Spleen (tissue), 11 donors: ENCODE results near the gene PIP5K1B. TPM values are rescaled to one million over a fixed set of nuclear protein-coding genes. Genes with fewer than 3 reads are reported as not detected.

Experiments used
- DNase-seq: peaks from one replicate; pipeline ENCODE4 v3.0.0-alpha.2; 2020
- H3K27ac ChIP-seq, 8 donors: fragments of 200-600 bp; sonication (generic) in 7 of 8; 1 replicate in 4 of 8; 2 replicates in 4 of 8; pipeline versions ENCODE4 v1.5.0 to v1.8.0; 2016 to 2021; ENCODE audit warnings: inconsistent platforms in 4 of 8, mild to moderate bottlenecking in 4 of 8, moderate library complexity in 1 of 8
- H3K27me3 ChIP-seq, 7 donors: fragments of 200-600 bp; sonication (generic) in 6 of 7; replicated peaks in 1 of 7; 1 replicate in 4 of 7; 2 replicates in 3 of 7; pipeline versions ENCODE4 v1.5.0 to v1.8.0; 2016 to 2021; ENCODE audit warnings: inconsistent platforms in 3 of 7, mild to moderate bottlenecking in 1 of 7
- H3K36me3 ChIP-seq, 6 donors: fragments of 200-600 bp; sonication (generic) in 5 of 6; 1 replicate in 4 of 6; 2 replicates in 2 of 6; pipeline versions ENCODE4 v1.5.0 to v1.8.0; 2016 to 2021; ENCODE audit warnings: inconsistent platforms in 2 of 6
- H3K4me1 ChIP-seq, 6 donors: fragments of 200-600 bp; sonication (generic) in 5 of 6; 1 replicate in 3 of 6; 2 replicates in 3 of 6; pipeline versions ENCODE4 v1.5.0 to v1.8.0; 2016 to 2021; ENCODE audit warnings: inconsistent platforms in 3 of 6
- H3K4me3 ChIP-seq, 8 donors: fragments of 200-600 bp; sonication (generic) in 7 of 8; 1 replicate in 4 of 8; 2 replicates in 4 of 8; pipeline versions ENCODE4 v1.5.0 to v1.8.0; 2016 to 2021; ENCODE audit warnings: inconsistent platforms in 4 of 8, mild to moderate bottlenecking in 4 of 8, moderate library complexity in 2 of 8
- H3K9me3 ChIP-seq, 8 donors: fragments of 200-600 bp; sonication (generic) in 7 of 8; 1 replicate in 4 of 8; 2 replicates in 4 of 8; pipeline versions ENCODE4 v1.5.0 to v1.8.0; 2016 to 2021; ENCODE audit warnings: inconsistent platforms in 4 of 8
- POLR2A ChIP-seq, 3 donors: fragments of 450-650 bp; IDR thresholded peaks; one replicate each; pipeline ENCODE4 v1.5.1; 2017; ENCODE audit warnings: antibody characterized with exemption in 3 of 3, mild to moderate bottlenecking in 1 of 3
- POLR2AphosphoS5 ChIP-seq, 3 donors: sonication (generic); formaldehyde crosslinking; IDR thresholded peaks; one replicate each; pipeline ENCODE4 v1.5.1; 2017; ENCODE audit warnings: antibody characterized with exemption in 3 of 3
- WGBS, 5 donors: extraction: QIAGEN DNeasy Blood & Tissue Kit in 3 of 5; methylation state at CpG; one replicate each; pipeline versions ENCODE4 v1.1.5 to v1.1.7; 2013 to 2018; 5-methylcytosine and 5-hydroxymethylcytosine counted together
- intact Hi-C: fragments of 100-400 bp; cut with DNase I; formaldehyde crosslinking; loops from one replicate; pipeline ENCODE4 v1.15.0; 2023; ENCODE audit warnings: low total_unique reads
- polyA plus RNA-seq, 3 donors: library from polyadenylated mRNA; stranded (reverse); fragments of 200-250 nt; gene quantifications; one replicate each; pipeline ENCODE4 v1.2.1, GENCODE V29; 2013
- total RNA-seq, 7 donors: library from RNA; depleted of rRNA in 3 of 7; stranded (reverse); fragments of >200 nt in 3 of 7; fragmentation: NEBNext Ultra II Directional in 4 of 7; extraction: Animal tissue kit (Norgen Biotek cat#: 25700) in 4 of 7; gene quantifications; one replicate each; pipeline versions ENCODE4 v1.1.0 to v1.2.1, GENCODE V29; 2016 to 2021
- TF ChIP-seq, protein P1 (sequence below), 11 experiments: fragments of 200-600 bp in 7 of 11; fragments of 450-650 bp in 4 of 11; sonication (generic) in 4 of 11; IDR thresholded peaks in 8 of 11; conservative IDR thresholded peaks in 3 of 11; 1 replicate in 7 of 11; 2 replicates in 4 of 11; pipeline versions ENCODE4 v1.4.0 to v1.8.0; 2016 to 2021; ENCODE audit warnings: antibody characterized with exemption in 11 of 11, inconsistent platforms in 4 of 11, mild to moderate bottlenecking in 1 of 11
- donor health status: healthy with polysubstance abuse.
- donor health status: DM: no; HTN: no; CAD: no; lungs with moderate emphysema.
- donor health status: DM: no; HTN: no; CAD: no.
- donor health status: Bipolar disorder and iron deficiency.
- donor health status: healthy.
- donor health status: DM: no; HTN: no; CAD: no.
- donor health status: DM: yes; HTN: yes; CAD: no.

The PIP5K1B gene
- total and polyA plus RNA-seq, 10 donors: 1.5 to 10.3 (median 6.8) TPM

DNA sequence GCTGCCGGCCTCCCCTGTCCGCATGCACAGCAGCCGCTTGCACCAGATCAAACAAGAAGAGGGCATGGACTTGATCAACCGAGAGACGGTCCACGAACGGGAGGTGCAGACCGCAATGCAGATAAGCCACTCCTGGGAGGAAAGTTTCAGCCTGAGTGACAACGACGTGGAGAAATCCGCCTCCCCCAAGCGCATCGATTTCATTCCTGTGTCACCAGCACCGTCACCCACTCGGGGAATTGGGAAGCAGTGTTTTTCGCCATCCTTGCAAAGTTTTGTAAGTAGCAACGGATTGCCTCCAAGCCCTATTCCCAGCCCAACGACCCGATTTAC, 75.3 kb downstream of the PIP5K1B start:
- WGBS, 5 donors: 1 to 2% (median 1%) methylated on average over 11 to 19 of the region's 19 CpGs
- TF ChIP-seq, protein P1, sequence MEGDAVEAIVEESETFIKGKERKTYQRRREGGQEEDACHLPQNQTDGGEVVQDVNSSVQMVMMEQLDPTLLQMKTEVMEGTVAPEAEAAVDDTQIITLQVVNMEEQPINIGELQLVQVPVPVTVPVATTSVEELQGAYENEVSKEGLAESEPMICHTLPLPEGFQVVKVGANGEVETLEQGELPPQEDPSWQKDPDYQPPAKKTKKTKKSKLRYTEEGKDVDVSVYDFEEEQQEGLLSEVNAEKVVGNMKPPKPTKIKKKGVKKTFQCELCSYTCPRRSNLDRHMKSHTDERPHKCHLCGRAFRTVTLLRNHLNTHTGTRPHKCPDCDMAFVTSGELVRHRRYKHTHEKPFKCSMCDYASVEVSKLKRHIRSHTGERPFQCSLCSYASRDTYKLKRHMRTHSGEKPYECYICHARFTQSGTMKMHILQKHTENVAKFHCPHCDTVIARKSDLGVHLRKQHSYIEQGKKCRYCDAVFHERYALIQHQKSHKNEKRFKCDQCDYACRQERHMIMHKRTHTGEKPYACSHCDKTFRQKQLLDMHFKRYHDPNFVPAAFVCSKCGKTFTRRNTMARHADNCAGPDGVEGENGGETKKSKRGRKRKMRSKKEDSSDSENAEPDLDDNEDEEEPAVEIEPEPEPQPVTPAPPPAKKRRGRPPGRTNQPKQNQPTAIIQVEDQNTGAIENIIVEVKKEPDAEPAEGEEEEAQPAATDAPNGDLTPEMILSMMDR (IDR thresholded peaks at IDR 0.05 in 8 of 11, conservative IDR thresholded peaks at IDR 0.05 in 3 of 11): no peak
- TF ChIP-seq POLR2A (IDR thresholded peaks at IDR 0.05): no peak
- no peak for TF ChIP-seq POLR2AphosphoS5 (IDR thresholded peaks at IDR 0.05)

DNA sequence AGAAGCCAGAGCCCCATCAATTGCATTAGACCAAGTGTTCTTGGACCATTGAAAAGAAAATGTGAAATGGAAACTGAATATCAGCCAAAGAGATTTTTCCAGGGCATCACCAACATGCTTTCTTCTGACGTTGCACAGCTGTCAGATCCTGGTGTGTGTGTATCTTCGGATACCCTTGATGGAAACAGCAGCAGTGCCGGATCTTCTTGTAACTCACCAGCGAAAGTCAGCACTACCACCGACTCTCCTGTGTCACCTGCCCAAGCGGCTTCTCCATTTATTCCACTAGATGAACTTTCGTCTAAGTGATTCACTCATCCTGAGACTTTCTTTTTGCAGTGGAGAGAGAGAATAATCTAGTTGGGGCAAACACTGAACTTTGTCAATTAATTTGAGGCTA, 75.7 kb downstream of the PIP5K1B start:
- Histone ChIP-seq H3K4me3 (peak overlapping the region; percentile 61 to 82 (median 74)), H3K27ac (peak overlapping the region in 7 of 8 donors; percentile 95 to 97 (median 96)), H3K27me3 (no peaks in the 10 kb centered on the region), H3K9me3 (no peaks in the 10 kb centered on the region), H3K36me3 (no peaks in the 10 kb centered on the region), H3K4me1 (peaks cover 37 to 68% (median 53%) of the 10 kb centered on the region in 6 donors)
- 22 to 29% (median 26%) methylated on average over 7 of the region's 7 CpGs for WGBS, 5 donors
- intact Hi-C loops: no loop called here
- DNase-seq: no peak
- TF ChIP-seq POLR2A (IDR thresholded peaks at IDR 0.05) (no peak), POLR2AphosphoS5 (IDR thresholded peaks at IDR 0.05) (no peak)
- TF ChIP-seq, protein P1 (IDR thresholded peaks at IDR 0.05 in 8 of 11, conservative IDR thresholded peaks at IDR 0.05 in 3 of 11): no peak

More for the DNA sequence above, 75.3 kb downstream of the PIP5K1B start:
- DNase-seq: no peak
- H3K9me3 ChIP-seq: no peaks in the 10 kb centered on the region
- H3K27ac ChIP-seq: peak overlapping the region; percentile 94 to 97 (median 96)
- intact Hi-C loops: no loop called here
- no peaks in the 10 kb centered on the region for H3K27me3 ChIP-seq
- H3K36me3 ChIP-seq: no peaks in the 10 kb centered on the region
- peaks cover 37 to 65% (median 53%) of the 10 kb centered on the region in 6 donors for H3K4me1 ChIP-seq
- H3K4me3 ChIP-seq: peak overlapping the region; percentile 61 to 82 (median 74)

DNA sequence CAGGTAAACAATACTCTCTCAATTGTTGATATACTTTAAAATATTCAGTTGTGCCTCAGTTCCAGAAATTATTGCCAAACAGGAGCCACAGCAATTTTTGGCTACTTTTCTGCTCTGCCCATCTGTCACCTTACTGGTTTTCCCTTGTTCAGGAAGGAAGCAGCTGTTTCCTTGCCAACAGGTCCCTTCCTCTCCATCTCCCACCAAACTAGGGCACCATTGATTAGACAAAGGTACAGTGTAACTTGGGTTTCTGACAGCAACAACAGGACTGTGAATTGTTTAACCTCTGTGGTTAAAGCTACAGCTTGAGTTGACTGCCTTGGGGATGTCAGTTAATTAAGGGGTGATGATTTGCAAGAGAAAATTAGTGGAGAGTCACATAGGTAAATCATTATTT, 76.9 kb downstream of the PIP5K1B start:
- no peak overlapping the region for H3K27ac ChIP-seq
- DNase-seq: no peak
- intact Hi-C loops: no loop called here
- no peaks in the 10 kb centered on the region for H3K9me3 ChIP-seq
- peaks cover 0 to 7% (median under 1%) of the 10 kb centered on the region in 6 donors for H3K36me3 ChIP-seq
- peaks cover 37 to 72% (median 53%) of the 10 kb centered on the region in 6 donors for H3K4me1 ChIP-seq
- H3K4me3 ChIP-seq: peak overlapping the region in 2 of 8 donors; percentile 24 to 75
- TF ChIP-seq POLR2A (IDR thresholded peaks at IDR 0.05) (no peak), POLR2AphosphoS5 (IDR thresholded peaks at IDR 0.05) (no peak)
- TF ChIP-seq, protein P1 (IDR thresholded peaks at IDR 0.05 in 8 of 11, conservative IDR thresholded peaks at IDR 0.05 in 3 of 11): no peak
- H3K27me3 ChIP-seq: no peaks in the 10 kb centered on the region

DNA sequence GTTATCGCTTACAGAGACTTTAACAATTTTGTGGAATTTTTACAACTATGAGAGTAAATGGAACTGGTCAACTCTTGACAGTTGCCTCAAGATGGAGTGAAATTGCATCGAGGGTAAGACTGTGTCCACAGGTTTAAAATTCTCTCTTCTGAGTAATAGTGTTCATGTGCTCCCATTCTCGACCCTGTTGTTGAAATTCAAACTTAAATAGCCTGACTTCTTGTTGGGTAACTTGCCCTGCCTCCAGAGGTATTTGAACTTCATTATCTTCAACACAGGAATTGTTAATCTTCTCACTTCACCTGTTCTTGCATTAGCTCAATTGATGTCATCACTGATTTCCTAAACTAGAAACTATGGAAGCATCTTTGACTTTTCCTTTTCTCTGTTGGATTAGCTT, 77.5 kb downstream of the PIP5K1B start:
- TF ChIP-seq POLR2A (IDR thresholded peaks at IDR 0.05) (no peak), POLR2AphosphoS5 (IDR thresholded peaks at IDR 0.05) (no peak)
- DNase-seq: no peak
- Histone ChIP-seq H3K27me3 (no peaks in the 10 kb centered on the region), H3K4me3 (peak overlapping the region in 1 of 8 donors; percentile 0), H3K36me3 (peaks cover 0 to 12% (median 3%) of the 10 kb centered on the region in 6 donors), H3K4me1 (peaks cover 37 to 72% (median 53%) of the 10 kb centered on the region in 6 donors), H3K27ac (no peak overlapping the region), H3K9me3 (no peaks in the 10 kb centered on the region)
- intact Hi-C loops: no loop called here
- whole genome bisulfite sequencing, 5 donors: 79 to 96% (median 86%) methylated on average over 3 of the region's 3 CpGs

DNA sequence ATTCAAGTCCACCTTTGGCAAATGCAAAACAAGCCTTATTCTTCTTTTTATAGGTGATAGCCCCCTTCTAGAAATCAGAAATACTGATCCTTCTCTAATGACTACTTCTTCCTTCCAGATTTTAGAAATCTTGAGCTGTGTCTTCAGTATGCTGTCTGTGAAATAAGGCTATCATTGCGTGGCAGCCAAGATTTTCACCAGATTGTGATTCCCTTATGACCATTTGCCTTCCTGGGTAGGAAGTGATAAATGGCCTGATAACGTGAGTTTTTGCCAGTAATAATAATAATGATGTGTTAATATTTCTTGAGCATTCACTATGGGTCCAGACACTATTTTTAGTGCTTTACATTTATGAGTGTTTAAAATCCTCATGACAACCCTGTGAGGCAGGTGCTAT, 80.9 kb downstream of the PIP5K1B start:
- Histone ChIP-seq H3K27ac (no peak overlapping the region), H3K4me3 (no peak overlapping the region), H3K9me3 (no peaks in the 10 kb centered on the region), H3K36me3 (peaks cover 0 to 16% (median 4%) of the 10 kb centered on the region in 6 donors), H3K4me1 (peaks cover 31 to 51% (median 37%) of the 10 kb centered on the region in 6 donors), H3K27me3 (no peaks in the 10 kb centered on the region)
- DNase-seq: no peak
- TF ChIP-seq POLR2A (IDR thresholded peaks at IDR 0.05) (no peak), POLR2AphosphoS5 (IDR thresholded peaks at IDR 0.05) (no peak)
- TF ChIP-seq, protein P1 (IDR thresholded peaks at IDR 0.05 in 8 of 11, conservative IDR thresholded peaks at IDR 0.05 in 3 of 11): no peak
- intact Hi-C loops: no loop called here
- 59 to 78% (median 73%) methylated on average over 2 of the region's 2 CpGs for WGBS, 5 donors
